Measurements from ENCODE around the gene DGKQ. TPM values are rescaled to one million over a fixed set of nuclear protein-coding genes. Genes with fewer than 3 reads are reported as not detected.
A peak's percentile ranks its signal among the peaks of the same experiment; 100 is the strongest.

DGKQ gene
- total and polyA plus RNA-seq, 2 experiments from 2014 or later, result 4.0 to 22.4 TPM

GRCh38 chr4:925171-925570 is 48.2 kb downstream of the DGKQ start (continued):
- TF ChIP-seq ZNF462 (CRISPR knock-in tag; IDR thresholded peaks at IDR 0.05), result no peak
- TF ChIP-seq NANOG (IDR thresholded peaks at IDR 0.05; ENCODE audit: borderline replicate concordance), result no peak
- TF ChIP-seq JUNB (IDR thresholded peaks at IDR 0.05; ENCODE audit: unreplicated experiment), result no peak
- TF ChIP-seq POLR2AphosphoS5 (IDR thresholded peaks at IDR 0.05; ENCODE audit: low read depth), result no peak
- no peak for TF ChIP-seq ZNF114 (CRISPR knock-in tag; IDR thresholded peaks at IDR 0.05)
- TF ChIP-seq EZH2phosphoT487 (IDR thresholded peaks at IDR 0.05; ENCODE audit: unreplicated experiment), result no peak
- no peak for TF ChIP-seq CREB1 (CRISPR knock-in tag; IDR thresholded peaks at IDR 0.05; ENCODE audit: low read depth)

- Histone ChIP-seq H3K27me3 (ENCODE audit: insufficient read depth) (no peaks in the 10 kb centered on the region), H3K79me2 (replicated peaks; ENCODE audit: insufficient read depth) (peaks cover 88% of the 10 kb centered on the region), H3F3A (replicated peaks; ENCODE audit: low read depth) (no peaks in the 10 kb centered on the region), H3K4me1 (ENCODE audit: insufficient read depth) (no peaks in the 10 kb centered on the region), H3K9me2 (ENCODE audit: insufficient read depth) (no peaks in the 10 kb centered on the region), H3K27ac (ENCODE audit: low read depth) (no peak overlapping the region), H3K36me3 (ENCODE audit: insufficient read depth) (no peaks in the 10 kb centered on the region), H2AFZ (no peak overlapping the region), H3K4me3 (no peak overlapping the region), H3K4me2 (no peak overlapping the region), H4K20me1 (replicated peaks; ENCODE audit: insufficient read depth) (peaks cover 33% of the 10 kb centered on the region)
- Mint-ChIP-seq H3K9me3 (no peaks in the 10 kb centered on the region), H3K27ac (peak overlapping the region; percentile 45), H3K4me1 (peaks cover 21% of the 10 kb centered on the region), H3K36me3 (ENCODE audit: low read depth) (no peaks in the 10 kb centered on the region; the same call in 2 of the 3 replicates), H3K4me3 (no peak overlapping the region), H3K27me3 (ENCODE audit: insufficient read depth, low read depth, poor library complexity) (peaks cover 8% of the 10 kb centered on the region)
- ATAC-seq (peak; percentile 73), DNase-seq (ENCODE audit: low spot score) (no peak)
- TF ChIP-seq CREB1 (CRISPR knock-in tag; IDR thresholded peaks at IDR 0.05; ENCODE audit: low read depth) (no peak), NANOG (IDR thresholded peaks at IDR 0.05; ENCODE audit: borderline replicate concordance) (no peak), EZH2 (IDR thresholded peaks at IDR 0.05; ENCODE audit: low read depth, unreplicated experiment) (no peak), JUNB (IDR thresholded peaks at IDR 0.05; ENCODE audit: unreplicated experiment) (no peak), REST (IDR thresholded peaks at IDR 0.05; ENCODE audit: unreplicated experiment) (no peak), CTCF (conservative IDR thresholded peaks at IDR 0.05; ENCODE audit: low read depth in 2 of 2) (no peak)
Observed at GRCh38 chr4:924107-925096, 49.0 kb downstream of the DGKQ start.

All from GM23338 (cell line).